GM04503 (cell line): ENCODE measurements around the gene UBA6.

Experiments used
- DNase-seq: peaks from one replicate; pipeline ENCODE4 v3.0.0-alpha.2; 2012; ENCODE audit warnings: low read depth

Gene UBA6

GRCh38 chr4:67576059-67576466 is 124.9 kb downstream of the UBA6 start:
- no peak for DNase-seq

DNA sequence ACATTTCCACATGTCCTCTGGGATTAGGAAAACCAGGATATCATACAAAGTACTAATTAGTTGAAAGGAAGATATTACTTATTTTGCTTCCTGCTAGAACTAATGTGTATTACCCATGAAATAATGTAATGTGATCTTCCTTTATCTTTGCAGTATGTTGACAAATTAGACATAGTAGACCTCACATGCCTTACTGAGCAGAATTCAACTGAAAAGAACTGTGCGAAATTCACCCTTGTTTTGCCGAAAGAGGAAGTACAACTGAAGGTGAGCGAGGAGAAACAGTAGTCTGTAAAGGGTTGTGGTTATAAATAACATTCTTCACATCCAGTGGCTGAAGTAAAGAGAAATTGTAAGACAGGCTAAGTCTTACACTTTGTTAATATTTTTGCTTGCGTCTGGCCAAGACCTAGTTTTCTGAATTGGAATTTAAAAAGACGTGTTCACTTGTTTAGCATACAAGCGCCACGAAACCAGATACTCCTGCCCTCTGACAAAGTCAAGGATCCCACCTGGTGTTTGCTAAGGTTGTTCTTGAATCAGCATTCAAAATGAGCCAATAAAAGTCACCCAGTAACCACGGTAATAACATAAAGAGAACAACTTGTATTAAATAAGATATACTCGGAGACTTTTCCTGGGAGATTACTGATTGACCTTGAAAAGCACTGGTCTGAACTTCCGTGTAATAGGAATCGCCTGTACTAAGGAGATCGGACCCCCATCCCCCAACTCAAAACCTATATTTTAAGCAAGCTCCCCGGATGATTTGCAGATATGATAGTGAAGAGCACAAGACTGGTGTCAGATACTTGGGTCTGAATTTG is 125.5 kb downstream of the UBA6 start:
- DNase-seq = no peak

DNA sequence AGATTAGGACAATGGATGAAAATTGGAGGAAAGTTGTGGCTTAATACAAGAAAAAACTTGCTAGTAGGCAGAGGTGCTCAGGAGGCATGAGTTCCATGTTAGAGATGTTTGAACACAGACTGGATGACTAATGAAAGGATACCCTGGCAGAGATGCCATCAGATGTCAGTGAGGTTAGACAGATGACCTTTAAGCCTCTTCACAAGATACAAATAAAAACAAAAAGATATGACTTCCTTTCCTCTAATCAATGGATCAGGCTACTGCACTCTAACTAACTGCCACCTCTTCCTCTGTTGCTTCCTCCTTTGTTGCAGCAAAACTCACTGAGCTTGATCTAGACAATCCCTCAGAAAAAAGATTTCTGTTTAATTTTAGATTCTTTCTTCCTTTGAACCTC is 127.8 kb downstream of the UBA6 start:
- DNase-seq = no peak

- DNase-seq = no peak
These were observed 129.0 kb downstream of the UBA6 start for GRCh38 chr4:67571975-67572374.

- DNase-seq = no peak
These were observed 130.4 kb downstream of the UBA6 start for GRCh38 chr4:67570537-67570936.

- no peak for DNase-seq
These were observed 132.1 kb downstream of the UBA6 start for GRCh38 chr4:67568820-67569219.

- DNase-seq = no peak
These were observed 134.6 kb downstream of the UBA6 start for GRCh38 chr4:67566335-67566734.

GRCh38 chr4:67565284-67565683 is 135.7 kb downstream of the UBA6 start:
- DNase-seq = no peak
